HepG2 (cell line): ENCODE results near the gene MISP3. TPM values are rescaled to one million over a fixed set of nuclear protein-coding genes. Genes with fewer than 3 reads are reported as not detected.
A peak's percentile ranks its signal among the peaks of the same experiment; 100 is the strongest.

ENCODE experiments used
- BCLAF1 ChIP-seq: fragments of 450-650 bp; IDR thresholded peaks from 2 replicates; pipeline ENCODE4 v1.6.1; 2017; ENCODE audit warnings: mild to moderate bottlenecking
- BRCA1 ChIP-seq: sonication (generic); formaldehyde crosslinking; IDR thresholded peaks from 2 replicates; pipeline ENCODE4 v1.4.0; 2020; ENCODE audit warnings: missing genetic modification reagents
- DBP ChIP-seq: sonication (generic); formaldehyde crosslinking; IDR thresholded peaks from 2 replicates; pipeline ENCODE4 v1.4.0; 2020; ENCODE audit warnings: missing genetic modification reagents; ENCODE audit errors: not compliant biosample characterization
- HNF4A ChIP-seq: sonication (generic); formaldehyde crosslinking; IDR thresholded peaks from 2 replicates; pipeline ENCODE4 v1.4.0; 2020; ENCODE audit warnings: missing genetic modification reagents
- MEF2D ChIP-seq: sonication (generic); formaldehyde crosslinking; IDR thresholded peaks from 2 replicates; pipeline ENCODE4 v1.5.1; 2020; ENCODE audit warnings: mild to moderate bottlenecking, missing genetic modification reagents
- MXD4 ChIP-seq: IDR thresholded peaks from 2 replicates; pipeline ENCODE4 v1.6.1; 2016; ENCODE audit warnings: mild to moderate bottlenecking, missing biosample characterization, missing genetic modification reagents
- PRDM15 ChIP-seq: sonication (generic); formaldehyde crosslinking; IDR thresholded peaks from 2 replicates; pipeline ENCODE4 v1.4.0; 2020; ENCODE audit warnings: missing genetic modification reagents
- PRDM4 ChIP-seq: sonication (generic); formaldehyde crosslinking; IDR thresholded peaks from 2 replicates; pipeline ENCODE4 v1.9.0; 2021; ENCODE audit warnings: missing genetic modification reagents, borderline replicate concordance
- RARG ChIP-seq: sonication (generic); formaldehyde crosslinking; IDR thresholded peaks from 2 replicates; pipeline ENCODE4 v1.4.0; 2020; ENCODE audit warnings: low read depth, mild to moderate bottlenecking, missing genetic modification reagents
- THAP11 ChIP-seq: IDR thresholded peaks from 2 replicates; pipeline ENCODE4 v1.6.1; 2016; ENCODE audit warnings: missing biosample characterization, missing genetic modification reagents
- ZBTB21 ChIP-seq: sonication (generic); formaldehyde crosslinking; IDR thresholded peaks from 2 replicates; pipeline ENCODE4 v1.4.0; 2020; ENCODE audit warnings: missing genetic modification reagents
- ZBTB38 ChIP-seq: sonication (generic); formaldehyde crosslinking; IDR thresholded peaks from 2 replicates; pipeline ENCODE4 v1.5.1; 2020; ENCODE audit warnings: mild to moderate bottlenecking, missing genetic modification reagents
- ZFY ChIP-seq: sonication (generic); formaldehyde crosslinking; IDR thresholded peaks from 2 replicates; pipeline ENCODE4 v1.4.0; 2020; ENCODE audit warnings: missing genetic modification reagents
- ZNF383 ChIP-seq: sonication (generic); formaldehyde crosslinking; IDR thresholded peaks from 2 replicates; pipeline ENCODE4 v1.4.0; 2020; ENCODE audit warnings: missing genetic modification reagents, mild to moderate bottlenecking, borderline replicate concordance
- ZNF670 ChIP-seq: sonication (generic); formaldehyde crosslinking; IDR thresholded peaks from 2 replicates; pipeline ENCODE4 v1.8.0; 2022; ENCODE audit warnings: mild to moderate bottlenecking, missing genetic modification reagents, borderline replicate concordance
- ZNF878 ChIP-seq: sonication (generic); formaldehyde crosslinking; IDR thresholded peaks from 2 replicates; pipeline ENCODE4 v1.8.1; 2023; ENCODE audit warnings: mild to moderate bottlenecking, missing genetic modification reagents, moderate library complexity
- ZXDC ChIP-seq: sonication (generic); formaldehyde crosslinking; IDR thresholded peaks from 2 replicates; pipeline ENCODE4 v1.5.0; 2020; ENCODE audit warnings: mild to moderate bottlenecking, missing genetic modification reagents
- polyA plus RNA-seq, 8 experiments: library from polyadenylated mRNA; depleted of rRNA in 3 of 8; stranded (reverse) in 7 of 8; unstranded in 1 of 8; fragments of >200 nt; fragmentation: Illumina TruSeq in 4 of 8; extraction: Trizol in 4 of 8; gene quantifications; 2 replicates each; pipeline versions ENCODE4 v1.2.1 to v1.2.3, GENCODE V29; 2011 to 2016; ENCODE audit warnings: low read depth in 4 of 8, missing spikeins in 1 of 8, mixed read lengths in 1 of 8; ENCODE audit not compliant: insufficient read depth in 1 of 8
- total RNA-seq, 5 experiments: library from RNA; depleted of rRNA; stranded (reverse); fragments of >200 nt; fragmentation: Illumina TruSeq; extraction: Trizol; gene quantifications; 2 replicates each; pipeline ENCODE4 v1.2.3, GENCODE V29; 2016; ENCODE audit warnings: low read depth in 1 of 5

Gene MISP3
- total and polyA plus RNA-seq, 2 of the 13 experiments (the other 11 are each of a cell fraction or from before 2014, with no cell fraction given) = 2.5 to 5.4 TPM

GRCh38 chr19:14072535-14073260, at the start of gene MISP3 (continued):
- no peak for TF ChIP-seq ZXDC (CRISPR knock-in tag)
- TF ChIP-seq MXD4 (CRISPR knock-in tag) = no peak
- TF ChIP-seq ZFY (CRISPR knock-in tag) = no peak
- TF ChIP-seq ZNF878 (CRISPR knock-in tag) = no peak
- no peak for TF ChIP-seq DBP
- TF ChIP-seq THAP11 (CRISPR knock-in tag) = no peak
- no peak for TF ChIP-seq PRDM4 (CRISPR knock-in tag)
- TF ChIP-seq MEF2D (CRISPR knock-in tag) = no peak
- TF ChIP-seq ZBTB21 (CRISPR knock-in tag) = no peak
- no peak for TF ChIP-seq ZBTB38
- no peak; the same call in 1 of the 2 replicates for TF ChIP-seq HNF4A (CRISPR knock-in tag)
- TF ChIP-seq BRCA1 (CRISPR knock-in tag) = 0 out of 2 replicates have a peak, but pooled peaks have one; percentile 4
- TF ChIP-seq ZNF383 = no peak
- no peak for TF ChIP-seq RARG
- TF ChIP-seq PRDM15 (CRISPR knock-in tag) = no peak
- TF ChIP-seq ZNF670 (CRISPR knock-in tag) = no peak
- no peak for TF ChIP-seq BCLAF1
